ENCODE data around the gene DOK6. TPM values are rescaled to one million over a fixed set of nuclear protein-coding genes. Genes with fewer than 3 reads are reported as not detected.

DOK6 gene
- total and polyA plus RNA-seq, 2 of the 13 experiments (the other 11 are each of a cell fraction or from before 2014, with no cell fraction given), result 17.0 to 17.2 TPM

DNA sequence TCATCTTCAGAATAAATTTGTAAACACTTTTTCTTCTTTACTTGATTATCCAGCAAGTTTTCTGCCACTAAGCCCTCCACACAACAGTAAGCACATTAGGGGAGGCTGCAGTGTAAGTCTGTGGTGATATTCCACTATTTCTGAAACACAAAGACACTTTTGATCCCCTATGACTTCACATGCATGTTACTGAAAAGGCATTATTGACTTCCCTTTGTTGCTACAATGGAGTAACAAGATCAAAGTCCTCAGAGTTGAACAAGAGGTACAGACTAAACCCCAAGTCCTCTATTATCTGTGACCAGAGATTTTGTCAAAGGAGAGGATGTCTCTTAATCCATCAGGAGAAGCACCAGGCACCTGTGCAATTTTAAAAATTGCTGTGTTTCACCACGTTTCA is 389.1 kb downstream of the DOK6 start (continued):
- TF ChIP-seq, protein P1, sequence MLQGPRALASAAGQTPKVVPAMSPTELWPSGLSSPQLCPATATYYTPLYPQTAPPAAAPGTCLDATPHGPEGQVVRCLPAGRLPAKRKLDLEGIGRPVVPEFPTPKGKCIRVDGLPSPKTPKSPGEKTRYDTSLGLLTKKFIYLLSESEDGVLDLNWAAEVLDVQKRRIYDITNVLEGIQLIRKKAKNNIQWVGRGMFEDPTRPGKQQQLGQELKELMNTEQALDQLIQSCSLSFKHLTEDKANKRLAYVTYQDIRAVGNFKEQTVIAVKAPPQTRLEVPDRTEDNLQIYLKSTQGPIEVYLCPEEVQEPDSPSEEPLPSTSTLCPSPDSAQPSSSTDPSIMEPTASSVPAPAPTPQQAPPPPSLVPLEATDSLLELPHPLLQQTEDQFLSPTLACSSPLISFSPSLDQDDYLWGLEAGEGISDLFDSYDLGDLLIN (CRISPR knock-in tag; IDR thresholded peaks at IDR 0.05; ENCODE audit: borderline replicate concordance), result no peak
- TF ChIP-seq ZNF614 (CRISPR knock-in tag; IDR thresholded peaks at IDR 0.05; ENCODE audit: borderline replicate concordance) (0 out of 2 replicates have a peak, but pooled peaks have one; percentile 32), ZC3H4 (CRISPR knock-in tag; IDR thresholded peaks at IDR 0.05; ENCODE audit: borderline replicate concordance) (no peak), ZBTB20 (CRISPR knock-in tag; IDR thresholded peaks at IDR 0.05; ENCODE audit: borderline replicate concordance, low read depth) (0 out of 2 replicates have a peak, but pooled peaks have one; percentile 44), ZNF496 (CRISPR knock-in tag; IDR thresholded peaks at IDR 0.05; ENCODE audit: insufficient replicate concordance) (no peak), GATA4 (IDR thresholded peaks at IDR 0.05; ENCODE audit: borderline replicate concordance, low read depth) (peak; percentile 40; the same call in 1 of the 2 replicates), TMF1 (CRISPR knock-in tag; IDR thresholded peaks at IDR 0.05; ENCODE audit: low read depth) (no peak), SOX5 (CRISPR knock-in tag; IDR thresholded peaks at IDR 0.05; ENCODE audit: borderline replicate concordance) (peak; percentile 99), FOXK2 (IDR thresholded peaks at IDR 0.05) (0 out of 2 replicates have a peak, but pooled peaks have one; percentile 43), HIVEP1 (CRISPR knock-in tag; IDR thresholded peaks at IDR 0.05) (no peak), ZNF75D (CRISPR knock-in tag; IDR thresholded peaks at IDR 0.05; ENCODE audit: borderline replicate concordance) (no peak), HMG20B (CRISPR knock-in tag; conservative IDR thresholded peaks at IDR 0.05) (peak; percentile 51; the same call in 1 of the 2 replicates), MATR3 (CRISPR knock-in tag; IDR thresholded peaks at IDR 0.05) (no peak), RXRA (CRISPR knock-in tag; IDR thresholded peaks at IDR 0.05) (no peak), NFKBIZ (CRISPR knock-in tag; IDR thresholded peaks at IDR 0.05) (0 out of 2 replicates have a peak, but pooled peaks have one; percentile 63), SIX4 (CRISPR knock-in tag; IDR thresholded peaks at IDR 0.05) (0 out of 2 replicates have a peak, but pooled peaks have one; percentile 54), TSC22D2 (CRISPR knock-in tag; IDR thresholded peaks at IDR 0.05; ENCODE audit: borderline replicate concordance) (0 out of 2 replicates have a peak, but pooled peaks have one; percentile 44)
- TF ChIP-seq, protein P2, sequence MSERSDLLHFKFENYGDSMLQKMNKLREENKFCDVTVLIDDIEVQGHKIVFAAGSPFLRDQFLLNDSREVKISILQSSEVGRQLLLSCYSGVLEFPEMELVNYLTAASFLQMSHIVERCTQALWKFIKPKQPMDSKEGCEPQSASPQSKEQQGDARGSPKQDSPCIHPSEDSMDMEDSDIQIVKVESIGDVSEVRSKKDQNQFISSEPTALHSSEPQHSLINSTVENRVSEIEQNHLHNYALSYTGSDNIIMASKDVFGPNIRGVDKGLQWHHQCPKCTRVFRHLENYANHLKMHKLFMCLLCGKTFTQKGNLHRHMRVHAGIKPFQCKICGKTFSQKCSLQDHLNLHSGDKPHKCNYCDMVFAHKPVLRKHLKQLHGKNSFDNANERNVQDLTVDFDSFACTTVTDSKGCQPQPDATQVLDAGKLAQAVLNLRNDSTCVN (CRISPR knock-in tag; IDR thresholded peaks at IDR 0.05; ENCODE audit: borderline replicate concordance), result no peak
- TF ChIP-seq, protein P3, sequence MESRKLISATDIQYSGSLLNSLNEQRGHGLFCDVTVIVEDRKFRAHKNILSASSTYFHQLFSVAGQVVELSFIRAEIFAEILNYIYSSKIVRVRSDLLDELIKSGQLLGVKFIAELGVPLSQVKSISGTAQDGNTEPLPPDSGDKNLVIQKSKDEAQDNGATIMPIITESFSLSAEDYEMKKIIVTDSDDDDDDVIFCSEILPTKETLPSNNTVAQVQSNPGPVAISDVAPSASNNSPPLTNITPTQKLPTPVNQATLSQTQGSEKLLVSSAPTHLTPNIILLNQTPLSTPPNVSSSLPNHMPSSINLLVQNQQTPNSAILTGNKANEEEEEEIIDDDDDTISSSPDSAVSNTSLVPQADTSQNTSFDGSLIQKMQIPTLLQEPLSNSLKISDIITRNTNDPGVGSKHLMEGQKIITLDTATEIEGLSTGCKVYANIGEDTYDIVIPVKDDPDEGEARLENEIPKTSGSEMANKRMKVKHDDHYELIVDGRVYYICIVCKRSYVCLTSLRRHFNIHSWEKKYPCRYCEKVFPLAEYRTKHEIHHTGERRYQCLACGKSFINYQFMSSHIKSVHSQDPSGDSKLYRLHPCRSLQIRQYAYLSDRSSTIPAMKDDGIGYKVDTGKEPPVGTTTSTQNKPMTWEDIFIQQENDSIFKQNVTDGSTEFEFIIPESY (CRISPR knock-in tag; IDR thresholded peaks at IDR 0.05), result 0 out of 2 replicates have a peak, but pooled peaks have one; percentile 17
- TF ChIP-seq, protein P4, sequence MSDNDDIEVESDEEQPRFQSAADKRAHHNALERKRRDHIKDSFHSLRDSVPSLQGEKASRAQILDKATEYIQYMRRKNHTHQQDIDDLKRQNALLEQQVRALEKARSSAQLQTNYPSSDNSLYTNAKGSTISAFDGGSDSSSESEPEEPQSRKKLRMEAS (IDR thresholded peaks at IDR 0.05), result no peak
- TF ChIP-seq, protein P5, sequence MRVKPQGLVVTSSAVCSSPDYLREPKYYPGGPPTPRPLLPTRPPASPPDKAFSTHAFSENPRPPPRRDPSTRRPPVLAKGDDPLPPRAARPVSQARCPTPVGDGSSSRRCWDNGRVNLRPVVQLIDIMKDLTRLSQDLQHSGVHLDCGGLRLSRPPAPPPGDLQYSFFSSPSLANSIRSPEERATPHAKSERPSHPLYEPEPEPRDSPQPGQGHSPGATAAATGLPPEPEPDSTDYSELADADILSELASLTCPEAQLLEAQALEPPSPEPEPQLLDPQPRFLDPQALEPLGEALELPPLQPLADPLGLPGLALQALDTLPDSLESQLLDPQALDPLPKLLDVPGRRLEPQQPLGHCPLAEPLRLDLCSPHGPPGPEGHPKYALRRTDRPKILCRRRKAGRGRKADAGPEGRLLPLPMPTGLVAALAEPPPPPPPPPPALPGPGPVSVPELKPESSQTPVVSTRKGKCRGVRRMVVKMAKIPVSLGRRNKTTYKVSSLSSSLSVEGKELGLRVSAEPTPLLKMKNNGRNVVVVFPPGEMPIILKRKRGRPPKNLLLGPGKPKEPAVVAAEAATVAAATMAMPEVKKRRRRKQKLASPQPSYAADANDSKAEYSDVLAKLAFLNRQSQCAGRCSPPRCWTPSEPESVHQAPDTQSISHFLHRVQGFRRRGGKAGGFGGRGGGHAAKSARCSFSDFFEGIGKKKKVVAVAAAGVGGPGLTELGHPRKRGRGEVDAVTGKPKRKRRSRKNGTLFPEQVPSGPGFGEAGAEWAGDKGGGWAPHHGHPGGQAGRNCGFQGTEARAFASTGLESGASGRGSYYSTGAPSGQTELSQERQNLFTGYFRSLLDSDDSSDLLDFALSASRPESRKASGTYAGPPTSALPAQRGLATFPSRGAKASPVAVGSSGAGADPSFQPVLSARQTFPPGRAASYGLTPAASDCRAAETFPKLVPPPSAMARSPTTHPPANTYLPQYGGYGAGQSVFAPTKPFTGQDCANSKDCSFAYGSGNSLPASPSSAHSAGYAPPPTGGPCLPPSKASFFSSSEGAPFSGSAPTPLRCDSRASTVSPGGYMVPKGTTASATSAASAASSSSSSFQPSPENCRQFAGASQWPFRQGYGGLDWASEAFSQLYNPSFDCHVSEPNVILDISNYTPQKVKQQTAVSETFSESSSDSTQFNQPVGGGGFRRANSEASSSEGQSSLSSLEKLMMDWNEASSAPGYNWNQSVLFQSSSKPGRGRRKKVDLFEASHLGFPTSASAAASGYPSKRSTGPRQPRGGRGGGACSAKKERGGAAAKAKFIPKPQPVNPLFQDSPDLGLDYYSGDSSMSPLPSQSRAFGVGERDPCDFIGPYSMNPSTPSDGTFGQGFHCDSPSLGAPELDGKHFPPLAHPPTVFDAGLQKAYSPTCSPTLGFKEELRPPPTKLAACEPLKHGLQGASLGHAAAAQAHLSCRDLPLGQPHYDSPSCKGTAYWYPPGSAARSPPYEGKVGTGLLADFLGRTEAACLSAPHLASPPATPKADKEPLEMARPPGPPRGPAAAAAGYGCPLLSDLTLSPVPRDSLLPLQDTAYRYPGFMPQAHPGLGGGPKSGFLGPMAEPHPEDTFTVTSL (CRISPR knock-in tag; IDR thresholded peaks at IDR 0.05; ENCODE audit: borderline replicate concordance), result peak; percentile 86
